Measurements from ENCODE around the gene SLC6A16.
"Not testable (repeated sequence)": the region's sequence is repeated elsewhere in the genome, so short reads cannot be mapped to it uniquely, and the experiment has no call there.

The SLC6A16 gene

GRCh38 chr19:49344505-49345423 is 19.8 kb upstream of the SLC6A16 start:
- DNase-seq (ENCODE audit: low read depth) = no peak

- DNase-seq (ENCODE audit: low read depth) = no peak
Measured at GRCh38 chr19:49343123-49343522, 18.1 kb upstream of the SLC6A16 start.

- DNase-seq (ENCODE audit: low read depth) = no peak
Measured at GRCh38 chr19:49342291-49342721, 17.3 kb upstream of the SLC6A16 start.

GRCh38 chr19:49340865-49341718 is 16.1 kb upstream of the SLC6A16 start:
- no peak for DNase-seq (ENCODE audit: low read depth)

GRCh38 chr19:49340069-49340864 is 15.3 kb upstream of the SLC6A16 start:
- peak; percentile 13 for DNase-seq (ENCODE audit: low read depth)

- DNase-seq (ENCODE audit: low read depth) = peak; percentile 87
Measured at GRCh38 chr19:49339301-49340068, 14.5 kb upstream of the SLC6A16 start.

- DNase-seq (ENCODE audit: low read depth) = no peak
Measured at GRCh38 chr19:49338691-49339300, 13.8 kb upstream of the SLC6A16 start.

GRCh38 chr19:49338023-49338677 is 13.2 kb upstream of the SLC6A16 start:
- DNase-seq (ENCODE audit: low read depth) = no peak

- no peak for DNase-seq (ENCODE audit: low read depth)
Measured at GRCh38 chr19:49337267-49338022, 12.5 kb upstream of the SLC6A16 start.

GRCh38 chr19:49336482-49337266 is 11.7 kb upstream of the SLC6A16 start:
- DNase-seq (ENCODE audit: low read depth) = no peak

- no peak for DNase-seq (ENCODE audit: low read depth)
Measured at GRCh38 chr19:49335784-49336481, 10.9 kb upstream of the SLC6A16 start.

- no peak for DNase-seq (ENCODE audit: low read depth)
Measured at GRCh38 chr19:49335071-49335783, 10.2 kb upstream of the SLC6A16 start, which contains the start of gene CD37. Gene CD37 (plus strand): TSS chr19:49335406. CDS start chr19:49335541, 135 bp downstream.

GRCh38 chr19:49333811-49334288 is 8.9 kb upstream of the SLC6A16 start:
- no peak for DNase-seq (ENCODE audit: low read depth)

- no peak for DNase-seq (ENCODE audit: low read depth)
Measured at GRCh38 chr19:49333418-49333805, 8.4 kb upstream of the SLC6A16 start.

GRCh38 chr19:49332691-49333417 is 7.9 kb upstream of the SLC6A16 start:
- not testable (repeated sequence) for DNase-seq (ENCODE audit: low read depth)

- DNase-seq (ENCODE audit: low read depth) = peak; percentile 31
Measured at GRCh38 chr19:49331616-49332055, 6.6 kb upstream of the SLC6A16 start.
